Rectal smooth muscle tissue (tissue), 1 donor: ENCODE results near the gene RTTN.

Source experiments
- H3K27ac ChIP-seq: one replicate; pipeline ENCODE4 v1.7.0; 2013; ENCODE audit warnings: low read depth, low read length, inconsistent platforms
- H3K27me3 ChIP-seq: one replicate; pipeline ENCODE4 v1.7.0; 2013; ENCODE audit warnings: low read length; ENCODE audit not compliant: control insufficient read depth, insufficient read depth
- H3K36me3 ChIP-seq: one replicate; pipeline ENCODE4 v1.7.0; 2013; ENCODE audit warnings: low read length; ENCODE audit not compliant: control insufficient read depth, insufficient read depth
- H3K4me1 ChIP-seq: one replicate; pipeline ENCODE4 v1.7.0; 2013; ENCODE audit warnings: low read length; ENCODE audit not compliant: control insufficient read depth, insufficient read depth
- H3K4me3 ChIP-seq: one replicate; pipeline ENCODE4 v1.7.0; 2013; ENCODE audit warnings: low read length
- H3K9ac ChIP-seq: one replicate; pipeline ENCODE4 v1.7.0; 2013; ENCODE audit warnings: low read length

RTTN gene

GRCh38 chr18:70029163-70029562, 176.3 kb downstream of the RTTN start:
- peaks cover 3% of the 10 kb centered on the region for H3K36me3 ChIP-seq
- H3K4me1 ChIP-seq, result no peaks in the 10 kb centered on the region
- H3K9ac ChIP-seq, result no peak overlapping the region
- no peak overlapping the region for H3K27ac ChIP-seq
- no peaks in the 10 kb centered on the region for H3K27me3 ChIP-seq
- no peak overlapping the region for H3K4me3 ChIP-seq

DNA sequence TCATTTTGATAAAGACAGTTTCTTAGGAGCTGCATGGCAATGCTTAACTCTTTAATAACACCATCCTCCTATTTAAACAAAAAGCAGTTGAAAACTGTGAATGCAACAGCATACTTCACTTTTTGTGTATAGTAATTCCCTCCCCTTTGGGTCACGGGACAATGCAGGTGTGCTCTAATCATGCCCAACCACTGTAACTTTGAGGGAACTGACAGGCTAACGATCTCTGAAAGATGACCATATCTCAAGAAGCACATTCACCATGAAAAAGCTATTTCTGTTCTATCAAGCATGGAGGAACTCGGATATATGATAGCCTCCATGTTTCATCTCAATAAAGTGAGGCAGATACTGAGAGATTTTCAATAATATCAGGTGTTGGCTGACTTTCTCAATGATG, 176.8 kb downstream of the RTTN start:
- H3K27me3 ChIP-seq, result no peaks in the 10 kb centered on the region
- no peaks in the 10 kb centered on the region for H3K4me1 ChIP-seq
- no peak overlapping the region for H3K27ac ChIP-seq
- H3K4me3 ChIP-seq, result no peak overlapping the region
- no peak overlapping the region for H3K9ac ChIP-seq
- H3K36me3 ChIP-seq, result peaks cover 3% of the 10 kb centered on the region

DNA sequence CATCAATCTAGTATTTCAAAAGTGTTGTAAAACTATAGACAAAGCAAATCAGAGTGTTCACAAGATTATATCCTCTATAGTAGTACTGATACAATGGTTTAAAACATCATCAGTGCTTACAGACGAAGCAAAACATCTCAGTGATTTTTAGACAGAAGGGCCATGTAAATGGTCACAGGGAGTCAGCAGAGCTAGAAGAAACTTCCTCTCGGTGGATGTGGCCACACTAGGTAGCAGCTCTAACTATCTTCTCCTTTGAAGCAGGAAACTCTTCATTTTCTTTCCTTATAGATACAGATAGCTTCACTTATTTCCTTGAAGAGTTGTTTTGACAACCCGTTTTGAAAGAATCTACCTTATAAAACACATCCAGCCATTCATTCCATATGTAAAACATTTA, 177.4 kb downstream of the RTTN start:
- Histone ChIP-seq H3K4me3 (no peak overlapping the region), H3K4me1 (no peaks in the 10 kb centered on the region), H3K27ac (no peak overlapping the region), H3K27me3 (no peaks in the 10 kb centered on the region), H3K36me3 (peaks cover 3% of the 10 kb centered on the region), H3K9ac (no peak overlapping the region)

DNA sequence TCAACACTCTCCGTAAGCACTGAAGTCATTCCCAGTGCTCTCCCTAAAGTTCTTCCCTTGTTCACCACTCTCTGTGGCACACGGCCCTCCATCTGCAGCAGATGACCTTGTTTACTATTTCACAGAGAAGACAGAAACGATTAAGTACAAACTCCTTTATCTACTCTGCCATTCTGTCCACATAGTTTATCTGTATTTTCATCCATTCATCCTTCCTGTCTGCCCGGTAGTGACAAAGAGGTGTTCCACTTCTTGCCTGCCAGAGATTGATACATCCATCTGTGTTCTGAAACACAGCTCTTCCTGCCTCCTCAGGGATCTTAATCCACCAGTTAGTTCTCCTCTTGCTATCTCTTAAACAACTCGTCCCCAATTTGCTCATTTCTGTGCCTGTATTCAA, 179.9 kb downstream of the RTTN start:
- Histone ChIP-seq H3K4me1 (no peaks in the 10 kb centered on the region), H3K36me3 (peaks cover 5% of the 10 kb centered on the region), H3K27ac (no peak overlapping the region), H3K9ac (no peak overlapping the region), H3K27me3 (no peaks in the 10 kb centered on the region), H3K4me3 (no peak overlapping the region)

- Histone ChIP-seq H3K4me1 (no peaks in the 10 kb centered on the region), H3K27ac (no peak overlapping the region), H3K9ac (no peak overlapping the region), H3K27me3 (no peaks in the 10 kb centered on the region), H3K36me3 (peaks cover 6% of the 10 kb centered on the region), H3K4me3 (no peak overlapping the region)
These were observed 180.7 kb downstream of the RTTN start for GRCh38 chr18:70024829-70025228.

DNA sequence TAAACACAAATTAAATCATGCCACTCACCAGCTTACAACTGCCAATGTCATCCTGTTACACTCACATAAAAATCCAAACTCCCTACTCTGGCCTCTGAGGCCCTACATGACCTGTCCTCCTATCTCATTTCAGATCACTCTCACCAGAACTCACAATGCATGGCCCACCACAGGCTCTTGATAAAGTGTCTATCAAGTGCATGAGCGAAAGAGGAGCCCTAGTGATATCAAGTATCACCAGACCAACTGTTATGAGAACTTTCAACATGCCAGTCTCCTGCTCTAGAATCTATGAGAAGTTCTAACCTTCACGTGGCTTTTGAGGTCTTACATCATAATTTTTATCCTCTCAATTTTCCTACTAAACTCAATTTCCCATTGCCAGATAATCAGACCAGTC, 181.4 kb downstream of the RTTN start:
- Histone ChIP-seq H3K4me1 (no peaks in the 10 kb centered on the region), H3K27me3 (no peaks in the 10 kb centered on the region), H3K36me3 (peaks cover 6% of the 10 kb centered on the region), H3K4me3 (no peak overlapping the region), H3K27ac (no peak overlapping the region), H3K9ac (no peak overlapping the region)

- Histone ChIP-seq H3K36me3 (peaks cover 4% of the 10 kb centered on the region), H3K4me1 (no peaks in the 10 kb centered on the region), H3K4me3 (no peak overlapping the region), H3K9ac (no peak overlapping the region), H3K27ac (no peak overlapping the region), H3K27me3 (no peaks in the 10 kb centered on the region)
These were observed 182.9 kb downstream of the RTTN start for GRCh38 chr18:70022636-70023035.

- no peaks in the 10 kb centered on the region for H3K4me1 ChIP-seq
- H3K27ac ChIP-seq, result no peak overlapping the region
- no peaks in the 10 kb centered on the region for H3K27me3 ChIP-seq
- H3K36me3 ChIP-seq, result peaks cover 4% of the 10 kb centered on the region
- no peak overlapping the region for H3K4me3 ChIP-seq
- H3K9ac ChIP-seq, result no peak overlapping the region
These were observed 184.0 kb downstream of the RTTN start for GRCh38 chr18:70021498-70021897.

DNA sequence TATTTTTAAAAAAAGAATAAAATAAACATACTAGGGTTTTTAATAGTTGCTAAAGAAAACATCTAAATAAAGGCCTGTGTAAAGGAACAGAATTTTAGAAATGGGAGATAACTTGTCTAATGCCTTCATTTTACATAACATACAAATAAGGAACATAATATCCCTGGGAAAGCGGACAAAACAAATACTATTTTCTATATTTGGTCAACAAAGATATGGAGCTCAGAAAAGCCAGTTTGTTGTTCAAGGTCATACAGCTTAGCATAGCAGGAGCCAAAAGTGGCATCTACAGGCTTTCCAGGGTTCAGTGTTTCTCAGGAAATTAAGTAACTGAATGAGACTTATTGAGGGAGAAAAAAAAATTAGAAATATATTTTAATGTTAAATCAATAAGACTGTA, 184.4 kb downstream of the RTTN start:
- Histone ChIP-seq H3K9ac (no peak overlapping the region), H3K27me3 (no peaks in the 10 kb centered on the region), H3K4me1 (no peaks in the 10 kb centered on the region), H3K4me3 (no peak overlapping the region), H3K27ac (no peak overlapping the region), H3K36me3 (peaks cover 4% of the 10 kb centered on the region)

DNA sequence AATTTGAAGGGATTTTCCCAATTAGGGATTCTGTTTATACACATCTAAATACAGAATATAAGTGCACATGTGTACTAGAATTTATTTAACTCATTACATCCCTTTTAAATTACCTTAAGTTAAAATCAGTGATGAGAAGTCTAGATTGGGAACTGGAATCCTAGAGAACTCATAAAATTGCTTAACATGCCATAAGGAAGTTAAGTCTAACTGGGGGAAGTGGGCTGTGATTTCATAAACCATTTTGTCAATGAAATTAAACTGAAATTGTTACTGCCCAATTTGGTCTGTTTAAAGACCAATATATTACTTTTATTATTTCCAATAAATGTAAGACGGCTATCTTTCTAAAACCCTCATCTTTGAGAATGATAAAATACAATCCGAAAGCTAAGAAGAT, 185.5 kb downstream of the RTTN start:
- no peak overlapping the region for H3K27ac ChIP-seq
- H3K9ac ChIP-seq, result no peak overlapping the region
- no peaks in the 10 kb centered on the region for H3K27me3 ChIP-seq
- H3K4me1 ChIP-seq, result no peaks in the 10 kb centered on the region
- H3K36me3 ChIP-seq, result peaks cover 4% of the 10 kb centered on the region
- no peak overlapping the region for H3K4me3 ChIP-seq

DNA sequence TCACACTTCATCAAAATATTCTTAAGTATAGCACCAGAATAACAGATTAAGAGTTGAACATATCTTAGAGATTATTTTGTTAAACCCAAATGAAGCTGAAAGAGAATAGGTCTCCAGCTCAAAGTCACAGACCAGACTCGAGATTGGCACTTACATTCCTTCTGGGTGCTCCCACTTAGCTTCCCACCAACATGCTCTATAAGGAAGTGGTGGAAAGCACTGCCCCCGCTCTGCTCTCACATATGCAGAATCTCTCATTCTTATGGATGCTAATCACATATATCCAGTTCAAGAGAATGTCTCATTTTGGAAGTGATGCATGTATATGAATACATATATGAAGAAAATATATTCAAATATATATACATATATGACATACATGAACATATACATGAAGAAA, 186.4 kb downstream of the RTTN start:
- no peak overlapping the region for H3K9ac ChIP-seq
- H3K4me3 ChIP-seq, result no peak overlapping the region
- no peaks in the 10 kb centered on the region for H3K27me3 ChIP-seq
- H3K27ac ChIP-seq, result no peak overlapping the region
- H3K36me3 ChIP-seq, result peaks cover 4% of the 10 kb centered on the region
- no peaks in the 10 kb centered on the region for H3K4me1 ChIP-seq

DNA sequence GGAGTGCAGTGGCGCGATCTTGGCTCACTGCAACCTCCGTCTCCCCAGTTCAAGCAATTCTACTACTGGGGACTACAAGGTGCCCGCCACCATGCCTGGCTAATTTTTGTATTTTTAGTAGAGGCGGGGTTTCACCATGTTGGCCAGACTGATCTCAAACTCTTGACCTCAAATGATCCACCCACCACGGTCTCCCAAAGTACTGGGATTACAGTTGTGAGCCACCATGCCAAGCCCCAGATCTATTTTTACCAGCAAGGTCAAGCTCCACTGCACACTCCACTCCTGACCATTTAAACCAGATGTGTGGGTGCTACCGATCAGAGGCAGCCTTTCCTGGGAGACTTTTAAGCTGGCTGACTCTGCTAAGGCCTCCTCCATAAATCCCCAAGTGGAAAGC, 190.4 kb downstream of the RTTN start:
- no peak overlapping the region for H3K9ac ChIP-seq
- no peaks in the 10 kb centered on the region for H3K36me3 ChIP-seq
- H3K4me3 ChIP-seq, result no peak overlapping the region
- no peaks in the 10 kb centered on the region for H3K4me1 ChIP-seq
- H3K27me3 ChIP-seq, result no peaks in the 10 kb centered on the region
- no peak overlapping the region for H3K27ac ChIP-seq

- Histone ChIP-seq H3K36me3 (peaks cover 2% of the 10 kb centered on the region), H3K27ac (no peak overlapping the region), H3K4me1 (no peaks in the 10 kb centered on the region), H3K4me3 (no peak overlapping the region), H3K27me3 (no peaks in the 10 kb centered on the region), H3K9ac (no peak overlapping the region)
These were observed 199.9 kb downstream of the RTTN start for GRCh38 chr18:70005580-70005979.

DNA sequence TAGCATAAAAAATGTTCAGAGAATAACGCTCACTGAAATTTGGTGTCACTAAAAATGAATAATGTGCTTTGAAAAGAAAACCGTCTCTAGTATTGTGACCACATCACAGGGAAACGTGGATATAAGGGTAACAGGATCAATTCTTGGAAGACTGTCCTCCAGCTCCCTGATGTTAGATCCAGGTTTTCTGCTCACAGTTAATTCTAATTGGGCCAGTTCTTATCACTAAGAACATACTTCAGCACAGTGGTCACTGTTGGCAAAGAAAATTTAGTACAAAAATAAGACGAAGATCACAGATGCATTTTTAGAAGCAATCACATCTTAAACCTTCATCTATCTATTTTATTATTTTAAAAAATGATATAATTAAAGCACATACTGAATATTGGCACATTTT, 200.8 kb downstream of the RTTN start:
- Histone ChIP-seq H3K27me3 (no peaks in the 10 kb centered on the region), H3K9ac (no peak overlapping the region), H3K4me1 (no peaks in the 10 kb centered on the region), H3K36me3 (peaks cover 2% of the 10 kb centered on the region), H3K27ac (no peak overlapping the region), H3K4me3 (no peak overlapping the region)
